ENCODE data around the gene ALS2CL. TPM values are rescaled to one million over a fixed set of nuclear protein-coding genes. Genes with fewer than 3 reads are reported as not detected.

The ALS2CL gene
- total RNA-seq, 1 experiment from 2014 or later: 4.9 TPM

DNA sequence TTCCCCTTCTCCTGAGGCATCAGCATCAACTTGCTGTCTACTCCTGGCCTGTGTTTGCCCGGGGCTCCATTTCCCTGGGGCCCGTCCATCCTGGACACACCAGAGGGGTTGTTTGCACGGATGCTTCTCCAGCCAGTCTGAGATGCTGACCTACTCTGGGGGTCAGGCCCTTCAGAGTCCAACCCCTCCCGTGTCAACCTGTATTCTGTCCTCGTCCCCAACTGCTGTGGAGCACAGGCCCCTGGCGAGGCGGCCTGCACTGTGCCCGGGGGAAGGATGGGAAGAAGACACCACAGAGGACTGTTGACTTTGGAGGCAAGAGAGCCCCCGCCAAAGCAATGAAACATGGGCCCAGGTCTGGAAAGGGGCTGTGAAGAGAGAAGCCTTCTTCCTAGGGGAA is 25.8 kb downstream of the ALS2CL start:
- no peak overlapping the region for H3K4me2 ChIP-seq (ENCODE audit: insufficient read depth, insufficient read length, low read length)
- no peak overlapping the region for H2BK20ac ChIP-seq (ENCODE audit: low read depth, low read length, poor library complexity, severe bottlenecking)
- no peaks in the 10 kb centered on the region for H3K79me2 ChIP-seq (ENCODE audit: insufficient read depth, low read length)
- DNase-seq: peak; percentile 18
- H3K4ac ChIP-seq (ENCODE audit: low read depth, low read length): no peak overlapping the region
- no CpG with 5 or more reads among the region's 9 CpGs for WGBS (ENCODE audit: extremely low coverage, insufficient read length, low lambda C conversion rate)
- no peak overlapping the region for H3K27ac ChIP-seq (ENCODE audit: insufficient read length, low read depth, low read length)
- no peak overlapping the region for H3K27ac Mint-ChIP-seq
- no peak overlapping the region for H3T11ph ChIP-seq (ENCODE audit: low read length)
- no peak overlapping the region for H3K56ac ChIP-seq (ENCODE audit: insufficient read length, low read depth, low read length)
- peaks cover 14 to 16% of the 10 kb centered on the region in 2 experiments for H3K4me1 Mint-ChIP-seq
- no peaks in the 10 kb centered on the region for H3K23me2 ChIP-seq (ENCODE audit: insufficient read length, low read depth, low read length, poor library complexity, severe bottlenecking)
- no peak overlapping the region for H3K4me3 Mint-ChIP-seq
- TF ChIP-seq, protein P1, sequence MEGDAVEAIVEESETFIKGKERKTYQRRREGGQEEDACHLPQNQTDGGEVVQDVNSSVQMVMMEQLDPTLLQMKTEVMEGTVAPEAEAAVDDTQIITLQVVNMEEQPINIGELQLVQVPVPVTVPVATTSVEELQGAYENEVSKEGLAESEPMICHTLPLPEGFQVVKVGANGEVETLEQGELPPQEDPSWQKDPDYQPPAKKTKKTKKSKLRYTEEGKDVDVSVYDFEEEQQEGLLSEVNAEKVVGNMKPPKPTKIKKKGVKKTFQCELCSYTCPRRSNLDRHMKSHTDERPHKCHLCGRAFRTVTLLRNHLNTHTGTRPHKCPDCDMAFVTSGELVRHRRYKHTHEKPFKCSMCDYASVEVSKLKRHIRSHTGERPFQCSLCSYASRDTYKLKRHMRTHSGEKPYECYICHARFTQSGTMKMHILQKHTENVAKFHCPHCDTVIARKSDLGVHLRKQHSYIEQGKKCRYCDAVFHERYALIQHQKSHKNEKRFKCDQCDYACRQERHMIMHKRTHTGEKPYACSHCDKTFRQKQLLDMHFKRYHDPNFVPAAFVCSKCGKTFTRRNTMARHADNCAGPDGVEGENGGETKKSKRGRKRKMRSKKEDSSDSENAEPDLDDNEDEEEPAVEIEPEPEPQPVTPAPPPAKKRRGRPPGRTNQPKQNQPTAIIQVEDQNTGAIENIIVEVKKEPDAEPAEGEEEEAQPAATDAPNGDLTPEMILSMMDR (conservative IDR thresholded peaks at IDR 0.05): no peak
- H3K9me3 ChIP-seq (ENCODE audit: control insufficient read depth, low read depth, low read length): no peaks in the 10 kb centered on the region
- no peak overlapping the region for H4K8ac ChIP-seq (replicated peaks; ENCODE audit: insufficient read length, low read depth, low read length)
- no peak overlapping the region for H2BK12ac ChIP-seq (ENCODE audit: insufficient read length, low read depth, low read length)
- H4K20me1 ChIP-seq (ENCODE audit: control insufficient read depth, insufficient read depth, insufficient read length): no peaks in the 10 kb centered on the region
- no peak overlapping the region for H3K23ac ChIP-seq (ENCODE audit: insufficient read length, low read depth, low read length)
- H3K9ac ChIP-seq (ENCODE audit: extremely low read depth, insufficient read length, low read length): no peak overlapping the region
- H4K91ac ChIP-seq (ENCODE audit: insufficient read length, low read depth, low read length): no peak overlapping the region
- no peaks in the 10 kb centered on the region; the same call in 1 of the 2 replicates for H3K4me1 ChIP-seq (ENCODE audit: insufficient read depth, low read length)
- no peak overlapping the region for H3K14ac ChIP-seq (ENCODE audit: insufficient read depth, low read length)
- H2BK120ac ChIP-seq (ENCODE audit: low read depth, low read length, poor library complexity, severe bottlenecking): no peak overlapping the region
- H3K27me3 ChIP-seq (ENCODE audit: insufficient read depth, low read length): no peaks in the 10 kb centered on the region
- no peaks in the 10 kb centered on the region; the same call in none of the 2 replicates for H3K27me3 Mint-ChIP-seq (ENCODE audit: low read depth)
- no peaks in the 10 kb centered on the region for H3K36me3 Mint-ChIP-seq (ENCODE audit: insufficient read depth in 1 of 3, low read depth in 3 of 3)
- no peak overlapping the region for H2AFZ ChIP-seq (ENCODE audit: low read length)
- H3K18ac ChIP-seq (ENCODE audit: insufficient read length, low read depth, low read length): no peak overlapping the region
- H2AK5ac ChIP-seq (ENCODE audit: insufficient read length, low read length): no peak overlapping the region
- no peaks in the 10 kb centered on the region for H3K79me1 ChIP-seq (ENCODE audit: insufficient read depth, low read depth, low read length, poor library complexity, severe bottlenecking)
- no peak overlapping the region for H2BK15ac ChIP-seq (ENCODE audit: low read depth, low read length)
- H4K5ac ChIP-seq (ENCODE audit: insufficient read length, low read depth, low read length): no peak overlapping the region
- H2BK5ac ChIP-seq (ENCODE audit: insufficient read length, low read length): no peak overlapping the region
- no peaks in the 10 kb centered on the region for H3K9me3 Mint-ChIP-seq
